ENCODE measurements around the gene CELSR1. TPM values are rescaled to one million over a fixed set of nuclear protein-coding genes. Genes with fewer than 3 reads are reported as not detected.

Gene CELSR1
- total and polyA plus RNA-seq, 8 donors = 0.75 to 3.2 (median 1.2) TPM

DNA sequence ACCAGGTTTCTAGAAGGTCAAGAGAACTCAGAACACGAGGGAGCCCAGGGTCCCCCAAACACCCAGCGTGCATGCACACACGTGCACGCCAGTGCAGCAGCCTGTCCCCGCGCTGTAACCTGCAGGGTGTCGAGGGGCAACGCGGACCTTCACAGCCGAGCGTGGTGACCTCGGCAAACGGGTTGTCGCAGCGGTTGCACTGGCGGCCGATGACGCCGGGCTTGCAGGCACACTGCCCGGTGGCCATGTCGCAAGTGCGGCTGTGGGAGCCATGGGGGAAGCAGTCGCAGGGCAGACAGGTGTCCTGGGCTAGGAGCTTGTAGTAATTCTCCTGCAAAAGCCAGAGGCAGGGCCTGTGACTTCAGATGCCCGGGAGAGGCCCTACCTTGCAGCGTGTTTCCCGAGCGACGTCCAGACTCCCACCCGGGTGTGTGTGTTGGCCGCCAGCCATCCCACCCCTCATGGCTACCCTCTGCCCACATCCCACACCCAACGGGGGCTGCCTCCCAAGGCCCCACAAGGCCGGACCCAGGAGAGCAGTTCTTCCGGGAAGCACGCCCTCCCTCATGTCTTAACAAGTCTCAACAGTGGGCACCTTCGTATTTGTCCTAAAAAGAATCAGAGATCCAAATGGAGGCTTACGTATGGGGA lies 145.8 kb downstream of the CELSR1 start:
- Histone ChIP-seq H3K4me1 (peaks cover 0 to 5% (median 0%) of the 10 kb centered on the region in 3 donors), H3K9me3 (no peaks in the 10 kb centered on the region), H3K36me3 (no peaks in the 10 kb centered on the region), H3K4me3 (no peak overlapping the region), H3K27me3 (no peaks in the 10 kb centered on the region), H3K27ac (no peak overlapping the region)
- DNase-seq (peak in 1 of 6 donors; percentile 83), FAIRE-seq (no peak), ATAC-seq (no peak)
- 81 to 90% methylated on average over 36 of the region's 36 CpGs for WGBS, 2 donors
- intact Hi-C loops (cut with DNase I) = loop anchor here in 1 of 3 donors (5.0 kb wide), 1 partner anchor 39 kb away; no protein-coding TSS in a partner anchor
- TF ChIP-seq, protein P1, sequence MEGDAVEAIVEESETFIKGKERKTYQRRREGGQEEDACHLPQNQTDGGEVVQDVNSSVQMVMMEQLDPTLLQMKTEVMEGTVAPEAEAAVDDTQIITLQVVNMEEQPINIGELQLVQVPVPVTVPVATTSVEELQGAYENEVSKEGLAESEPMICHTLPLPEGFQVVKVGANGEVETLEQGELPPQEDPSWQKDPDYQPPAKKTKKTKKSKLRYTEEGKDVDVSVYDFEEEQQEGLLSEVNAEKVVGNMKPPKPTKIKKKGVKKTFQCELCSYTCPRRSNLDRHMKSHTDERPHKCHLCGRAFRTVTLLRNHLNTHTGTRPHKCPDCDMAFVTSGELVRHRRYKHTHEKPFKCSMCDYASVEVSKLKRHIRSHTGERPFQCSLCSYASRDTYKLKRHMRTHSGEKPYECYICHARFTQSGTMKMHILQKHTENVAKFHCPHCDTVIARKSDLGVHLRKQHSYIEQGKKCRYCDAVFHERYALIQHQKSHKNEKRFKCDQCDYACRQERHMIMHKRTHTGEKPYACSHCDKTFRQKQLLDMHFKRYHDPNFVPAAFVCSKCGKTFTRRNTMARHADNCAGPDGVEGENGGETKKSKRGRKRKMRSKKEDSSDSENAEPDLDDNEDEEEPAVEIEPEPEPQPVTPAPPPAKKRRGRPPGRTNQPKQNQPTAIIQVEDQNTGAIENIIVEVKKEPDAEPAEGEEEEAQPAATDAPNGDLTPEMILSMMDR (IDR thresholded peaks at IDR 0.05) = no peak

DNA sequence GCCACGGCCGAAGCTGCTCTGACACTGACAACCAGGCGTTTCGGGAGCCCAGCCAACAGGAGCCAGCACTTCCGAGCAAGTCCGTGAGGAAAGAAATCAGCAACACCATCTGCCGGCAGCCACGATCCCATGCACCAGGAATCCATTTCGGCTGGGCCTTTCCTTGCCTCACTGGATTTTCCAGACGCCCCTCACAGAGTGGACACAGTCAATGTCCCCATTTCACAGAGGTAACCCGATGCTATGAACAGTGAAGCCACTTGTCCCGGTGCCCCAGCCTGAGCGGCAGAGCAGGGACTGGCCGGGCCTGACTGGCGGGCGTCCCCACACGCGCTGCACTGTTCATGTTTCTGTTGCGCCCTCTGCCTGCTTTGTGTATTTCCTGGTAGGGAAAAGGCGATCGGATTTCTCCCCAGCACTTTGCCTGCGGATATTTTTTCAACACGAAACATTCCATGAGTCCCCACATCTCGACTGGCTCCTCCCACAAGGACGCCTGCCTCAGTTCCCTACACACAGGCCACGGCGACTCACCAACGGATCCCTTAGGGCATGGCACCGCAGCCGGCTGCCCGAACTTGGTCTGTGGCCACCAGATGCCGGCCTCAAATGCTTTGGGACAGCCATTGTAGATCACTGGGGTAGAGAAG lies 146.6 kb downstream of the CELSR1 start:
- H3K36me3 ChIP-seq = no peaks in the 10 kb centered on the region
- peak overlapping the region in 1 of 4 donors; percentile 22 for H3K4me3 ChIP-seq
- peak; percentile 81 to 95 (median 86) for DNase-seq
- WGBS, 2 donors = 16 to 18% methylated on average over 32 of the region's 32 CpGs
- H3K4me1 ChIP-seq = peaks cover 0 to 5% (median 0%) of the 10 kb centered on the region in 3 donors
- TF ChIP-seq, protein P1 (IDR thresholded peaks at IDR 0.05) = peak; percentile 17 to 54 (median 36)
- H3K27me3 ChIP-seq = no peaks in the 10 kb centered on the region
- no peak for FAIRE-seq
- H3K27ac ChIP-seq = peak overlapping the region; percentile 47 to 61 (median 48)
- intact Hi-C loops (cut with DNase I) = loop anchor here in 1 of 3 donors (5.0 kb wide), 1 partner anchor 38 kb away; no protein-coding TSS in a partner anchor
- ATAC-seq = peak; percentile 90 to 95 (median 95)
- H3K9me3 ChIP-seq = no peaks in the 10 kb centered on the region

DNA sequence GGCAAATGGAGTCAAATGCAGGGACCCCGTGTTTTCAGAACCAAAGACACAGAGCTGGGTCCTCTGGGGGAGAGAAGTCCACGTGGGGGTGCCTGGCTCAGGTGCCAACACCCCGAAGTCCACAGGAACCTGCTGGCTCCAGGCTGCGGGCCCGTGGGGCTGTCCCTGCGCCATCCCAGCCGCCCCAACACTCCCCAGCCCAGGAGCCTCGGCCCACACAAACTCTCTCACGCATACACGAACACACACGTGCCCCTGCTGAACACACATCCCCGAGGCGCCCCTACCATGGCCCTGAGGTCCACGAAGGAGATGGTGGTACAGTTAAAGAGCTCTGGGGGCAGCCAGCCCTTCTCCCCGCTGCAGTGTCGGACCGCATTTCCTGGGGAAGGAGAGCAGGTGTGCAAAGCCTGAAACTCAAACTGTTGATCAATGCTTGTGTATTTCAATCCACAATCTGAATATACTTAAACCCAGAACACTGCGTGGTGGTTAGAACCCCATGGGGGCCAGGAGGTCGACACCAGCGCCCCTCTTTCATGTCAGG lies 147.2 kb downstream of the CELSR1 start:
- no peaks in the 10 kb centered on the region for H3K36me3 ChIP-seq
- peak; percentile 41 to 57 (median 49) for ATAC-seq
- TF ChIP-seq, protein P1 (IDR thresholded peaks at IDR 0.05) = no peak
- no peaks in the 10 kb centered on the region for H3K27me3 ChIP-seq
- WGBS, 2 donors = 48 to 49% methylated on average over 17 to 20 of the region's 20 CpGs
- DNase-seq = peak in 2 of 6 donors; percentile 41 to 57
- intact Hi-C loops (cut with DNase I) = loop anchor here in 1 of 3 donors (5.0 kb wide), 1 partner anchor 38 kb away; no protein-coding TSS in a partner anchor
- no peak for FAIRE-seq
- H3K9me3 ChIP-seq = no peaks in the 10 kb centered on the region
- H3K4me1 ChIP-seq = peaks cover 0 to 5% (median 0%) of the 10 kb centered on the region in 3 donors
- peak overlapping the region in 3 of 4 donors; percentile 47 to 48 (median 48) for H3K27ac ChIP-seq
- H3K4me3 ChIP-seq = peak overlapping the region in 1 of 4 donors; percentile 22

DNA sequence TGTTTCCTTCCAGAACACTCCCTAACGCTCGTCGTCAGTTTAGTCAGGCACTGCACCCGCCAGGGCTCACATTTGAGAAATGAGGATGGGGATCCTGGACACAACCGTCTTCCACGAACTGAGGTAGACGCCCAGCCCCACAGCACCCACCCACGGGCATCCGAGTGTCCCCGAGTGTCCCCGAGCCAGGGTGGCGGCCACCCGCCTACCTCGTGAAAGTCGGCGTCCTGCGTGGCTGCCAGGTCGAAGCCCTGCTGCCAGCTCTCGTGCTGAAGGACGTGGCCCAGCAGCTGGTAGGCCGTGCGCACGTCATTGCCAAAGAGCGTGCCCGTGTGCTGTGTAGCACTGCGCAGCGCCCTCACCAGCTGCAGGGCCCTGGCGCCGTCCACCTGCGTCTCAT lies 148.3 kb downstream of the CELSR1 start:
- intact Hi-C loops (cut with DNase I) = no loop called here
- H3K4me1 ChIP-seq = peaks cover 0 to 5% (median 0%) of the 10 kb centered on the region in 3 donors
- ATAC-seq (no peak), DNase-seq (peak in 1 of 6 donors; percentile 68), FAIRE-seq (no peak)
- 91 to 95% methylated on average over 30 of the region's 30 CpGs for WGBS, 2 donors
- no peak overlapping the region for H3K4me3 ChIP-seq
- no peaks in the 10 kb centered on the region for H3K9me3 ChIP-seq
- H3K27ac ChIP-seq = no peak overlapping the region
- no peaks in the 10 kb centered on the region for H3K36me3 ChIP-seq
- H3K27me3 ChIP-seq = no peaks in the 10 kb centered on the region
- TF ChIP-seq, protein P1 (IDR thresholded peaks at IDR 0.05) = no peak

Data from pancreas (tissue), 10 donors.